GM23338 (cell line): ENCODE data around the gene CLASP2. TPM values are rescaled to one million over a fixed set of nuclear protein-coding genes. Genes with fewer than 3 reads are reported as not detected.

ENCODE experiments used
- ATAC-seq: fragments of 200-7000 bp; cut with Tn5 transposase; 3 replicates; pipeline ENCODE4 v1.9.1; 2020
- DNase-seq: peaks from one replicate; pipeline ENCODE4 v3.0.0-alpha.2; 2015; ENCODE audit warnings: low spot score
- H2AFZ ChIP-seq: fragments of 200-600 bp; sonication (generic); 2 replicates; pipeline ENCODE4 v1.8.0; 2016; ENCODE audit warnings: antibody characterized with exemption, mild to moderate bottlenecking, moderate library complexity
- H3F3A ChIP-seq: fragments of 200-600 bp; sonication (generic); replicated peaks from 2 replicates; pipeline ENCODE4 v1.8.0; 2017; ENCODE audit warnings: antibody characterized with exemption, mixed run types, low read depth
- H3K27ac ChIP-seq: fragments of 200-600 bp; sonication (generic); 2 replicates; pipeline ENCODE4 v1.6.1; 2016; ENCODE audit warnings: low read depth
- H3K27me3 ChIP-seq: fragments of 200-600 bp; sonication (generic); 2 replicates; pipeline ENCODE4 v1.8.0; 2016; ENCODE audit warnings: mild to moderate bottlenecking, mixed run types, moderate library complexity; ENCODE audit not compliant: insufficient read depth
- H3K36me3 ChIP-seq: fragments of 200-600 bp; sonication (generic); 2 replicates; pipeline ENCODE4 v1.8.0; 2016; ENCODE audit warnings: mild to moderate bottlenecking; ENCODE audit not compliant: insufficient read depth
- H3K4me1 ChIP-seq: fragments of 200-600 bp; sonication (generic); 2 replicates; pipeline ENCODE4 v1.8.0; 2016; ENCODE audit warnings: mild to moderate bottlenecking, moderate library complexity; ENCODE audit not compliant: insufficient read depth
- H3K4me2 ChIP-seq: fragments of 200-600 bp; sonication (generic); 2 replicates; pipeline ENCODE4 v1.7.1; 2017; ENCODE audit warnings: mixed run types
- H3K4me3 ChIP-seq: fragments of 200-600 bp; sonication (generic); 2 replicates; pipeline ENCODE4 v1.6.1; 2016; ENCODE audit warnings: mixed run types
- H3K79me2 ChIP-seq: fragments of 200-600 bp; sonication (generic); replicated peaks from 2 replicates; pipeline ENCODE4 v1.8.0; 2017; ENCODE audit warnings: mild to moderate bottlenecking; ENCODE audit not compliant: insufficient read depth
- H3K9me2 ChIP-seq: fragments of 200-600 bp; sonication (generic); 2 replicates; pipeline ENCODE4 v1.8.0; 2017; ENCODE audit not compliant: insufficient read depth
- H4K20me1 ChIP-seq: fragments of 200-600 bp; sonication (generic); replicated peaks from 2 replicates; pipeline ENCODE4 v1.8.0; 2017; ENCODE audit warnings: mild to moderate bottlenecking; ENCODE audit not compliant: insufficient read depth
- H3K27ac Mint-ChIP-seq: 2 replicates; pipeline ENCODE4 v1.8.0; 2020; ENCODE audit warnings: inconsistent platforms, mild to moderate bottlenecking, moderate library complexity, mixed read lengths
- H3K27me3 Mint-ChIP-seq: 3 replicates; pipeline ENCODE4 v1.8.0; 2022; ENCODE audit warnings: low read depth, mild to moderate bottlenecking, moderate library complexity, mixed read lengths, inconsistent platforms; ENCODE audit not compliant: insufficient read depth, poor library complexity
- H3K36me3 Mint-ChIP-seq: 3 replicates; pipeline ENCODE4 v1.8.0; 2021; ENCODE audit warnings: low read depth, mild to moderate bottlenecking, inconsistent platforms, moderate library complexity, mixed read lengths
- H3K4me1 Mint-ChIP-seq: 3 replicates; pipeline ENCODE4 v1.8.0; 2020; ENCODE audit warnings: mild to moderate bottlenecking, inconsistent platforms, mixed read lengths
- H3K4me3 Mint-ChIP-seq: 3 replicates; pipeline ENCODE4 v1.8.0; 2021; ENCODE audit warnings: moderate library complexity, mild to moderate bottlenecking, inconsistent platforms, mixed read lengths
- H3K9me3 Mint-ChIP-seq: 3 replicates; pipeline ENCODE4 v1.8.0; 2020; ENCODE audit warnings: moderate library complexity, mild to moderate bottlenecking, inconsistent platforms, mixed read lengths
- CREB1 ChIP-seq: fragments of 250-450 bp; sonication (Bioruptor Pico); IDR thresholded peaks from 2 replicates; pipeline ENCODE4 v1.5.0; 2020; ENCODE audit warnings: low read depth, mild to moderate bottlenecking, moderate library complexity
- EZH2 ChIP-seq: fragments of 200-600 bp; sonication (generic); IDR thresholded peaks from one replicate; pipeline ENCODE4 v1.8.0; 2017; ENCODE audit warnings: antibody characterized with exemption, mild to moderate bottlenecking, low read depth; ENCODE audit not compliant: unreplicated experiment
- EZH2phosphoT487 ChIP-seq: fragments of 200-600 bp; sonication (generic); IDR thresholded peaks from one replicate; pipeline ENCODE4 v1.8.1; 2018; ENCODE audit warnings: antibody characterized with exemption; ENCODE audit not compliant: unreplicated experiment
- JUNB ChIP-seq: IDR thresholded peaks from one replicate; pipeline ENCODE4 v1.6.1; 2016; ENCODE audit warnings: antibody characterized with exemption; ENCODE audit not compliant: unreplicated experiment
- REST ChIP-seq: IDR thresholded peaks from one replicate; pipeline ENCODE4 v1.6.1; 2018; ENCODE audit warnings: antibody characterized with exemption; ENCODE audit not compliant: unreplicated experiment
- ZNF114 ChIP-seq: fragments of 250-450 bp; sonication (Bioruptor Pico); IDR thresholded peaks from 2 replicates; pipeline ENCODE4 v1.5.0; 2020; ENCODE audit warnings: mild to moderate bottlenecking, moderate library complexity
- ZNF331 ChIP-seq: fragments of 250-450 bp; sonication (Bioruptor Pico); IDR thresholded peaks from 2 replicates; pipeline ENCODE4 v1.5.0; 2020; ENCODE audit warnings: low read depth, mild to moderate bottlenecking, moderate library complexity
- polyA plus RNA-seq: library from polyadenylated mRNA; unstranded; fragments of >200 nt; fragmentation: Nextera tagmentation; extraction: Ambion mirVana; gene quantifications from 2 replicates; pipeline ENCODE4 v1.2.1, GENCODE V29; 2016
- total RNA-seq: library from RNA; depleted of rRNA; stranded (reverse); fragments of >200 nt; shearing (Covaris generic); gene quantifications from 2 replicates; pipeline ENCODE4 v1.2.3, GENCODE V29; 2014
- TF ChIP-seq, protein P1 (sequence below), 2 experiments: fragments of 200-600 bp in 1 of 2; sonication (generic) in 1 of 2; conservative IDR thresholded peaks; 2 replicates each; pipeline versions ENCODE4 v1.5.1 to v1.6.1; 2016 to 2017; ENCODE audit warnings: antibody characterized with exemption in 2 of 2, low read depth in 2 of 2, mild to moderate bottlenecking in 2 of 2, moderate library complexity in 1 of 2
- TF ChIP-seq, protein P2 (sequence below): fragments of 250-450 bp; sonication (Bioruptor Pico); IDR thresholded peaks from 2 replicates; pipeline ENCODE4 v1.5.0; 2020; ENCODE audit warnings: mild to moderate bottlenecking, moderate library complexity

The CLASP2 gene
- total and polyA plus RNA-seq, 2 experiments from 2014 or later = 12.8 to 74.6 TPM

- TF ChIP-seq REST = no peak
- TF ChIP-seq ZNF331 = no peak
- TF ChIP-seq, protein P1, sequence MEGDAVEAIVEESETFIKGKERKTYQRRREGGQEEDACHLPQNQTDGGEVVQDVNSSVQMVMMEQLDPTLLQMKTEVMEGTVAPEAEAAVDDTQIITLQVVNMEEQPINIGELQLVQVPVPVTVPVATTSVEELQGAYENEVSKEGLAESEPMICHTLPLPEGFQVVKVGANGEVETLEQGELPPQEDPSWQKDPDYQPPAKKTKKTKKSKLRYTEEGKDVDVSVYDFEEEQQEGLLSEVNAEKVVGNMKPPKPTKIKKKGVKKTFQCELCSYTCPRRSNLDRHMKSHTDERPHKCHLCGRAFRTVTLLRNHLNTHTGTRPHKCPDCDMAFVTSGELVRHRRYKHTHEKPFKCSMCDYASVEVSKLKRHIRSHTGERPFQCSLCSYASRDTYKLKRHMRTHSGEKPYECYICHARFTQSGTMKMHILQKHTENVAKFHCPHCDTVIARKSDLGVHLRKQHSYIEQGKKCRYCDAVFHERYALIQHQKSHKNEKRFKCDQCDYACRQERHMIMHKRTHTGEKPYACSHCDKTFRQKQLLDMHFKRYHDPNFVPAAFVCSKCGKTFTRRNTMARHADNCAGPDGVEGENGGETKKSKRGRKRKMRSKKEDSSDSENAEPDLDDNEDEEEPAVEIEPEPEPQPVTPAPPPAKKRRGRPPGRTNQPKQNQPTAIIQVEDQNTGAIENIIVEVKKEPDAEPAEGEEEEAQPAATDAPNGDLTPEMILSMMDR (conservative IDR thresholded peaks at IDR 0.05; ENCODE audit: low read depth in 2 of 2) = no peak
- TF ChIP-seq EZH2 = no peak
- no peak for TF ChIP-seq EZH2phosphoT487
These were observed 140.5 kb downstream of the CLASP2 start (continued) for GRCh38 chr3:33577588-33577987.

DNA sequence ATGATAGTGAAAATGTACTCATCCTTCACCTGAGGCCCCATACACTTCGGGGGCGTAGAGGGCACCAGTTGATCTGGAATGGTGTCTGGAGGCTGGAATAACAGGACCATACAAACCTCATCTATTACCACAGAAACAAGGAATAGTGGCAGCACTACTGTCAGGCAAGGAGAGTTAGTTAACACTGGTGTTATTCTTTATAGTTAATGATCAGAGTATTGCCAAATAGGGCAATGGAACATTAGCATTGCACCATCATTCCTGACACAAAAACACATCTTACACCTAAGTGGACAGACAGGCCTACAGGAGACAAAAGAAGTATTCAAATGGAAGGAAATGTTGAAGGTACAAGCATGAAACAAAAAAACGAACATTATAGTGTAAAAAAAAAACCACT is 140.9 kb downstream of the CLASP2 start:
- H3K27me3 Mint-ChIP-seq = no peaks in the 10 kb centered on the region
- DNase-seq (no peak), ATAC-seq (peak; percentile 40)
- Histone ChIP-seq H3K4me1 (peaks cover 40% of the 10 kb centered on the region), H3K4me3 (no peak overlapping the region), H3K27me3 (no peaks in the 10 kb centered on the region), H3F3A (no peaks in the 10 kb centered on the region), H2AFZ (no peak overlapping the region), H3K79me2 (no peaks in the 10 kb centered on the region), H3K9me2 (no peaks in the 10 kb centered on the region), H3K27ac (peak overlapping the region; percentile 30; the same call in 1 of the 2 replicates), H3K36me3 (no peaks in the 10 kb centered on the region; the same call in 1 of the 2 replicates), H3K4me2 (peak overlapping the region; percentile 33; the same call in 1 of the 2 replicates), H4K20me1 (no peaks in the 10 kb centered on the region)
- peak overlapping the region; percentile 68 for H3K27ac Mint-ChIP-seq
- no peak overlapping the region for H3K4me3 Mint-ChIP-seq
- TF ChIP-seq, protein P2, sequence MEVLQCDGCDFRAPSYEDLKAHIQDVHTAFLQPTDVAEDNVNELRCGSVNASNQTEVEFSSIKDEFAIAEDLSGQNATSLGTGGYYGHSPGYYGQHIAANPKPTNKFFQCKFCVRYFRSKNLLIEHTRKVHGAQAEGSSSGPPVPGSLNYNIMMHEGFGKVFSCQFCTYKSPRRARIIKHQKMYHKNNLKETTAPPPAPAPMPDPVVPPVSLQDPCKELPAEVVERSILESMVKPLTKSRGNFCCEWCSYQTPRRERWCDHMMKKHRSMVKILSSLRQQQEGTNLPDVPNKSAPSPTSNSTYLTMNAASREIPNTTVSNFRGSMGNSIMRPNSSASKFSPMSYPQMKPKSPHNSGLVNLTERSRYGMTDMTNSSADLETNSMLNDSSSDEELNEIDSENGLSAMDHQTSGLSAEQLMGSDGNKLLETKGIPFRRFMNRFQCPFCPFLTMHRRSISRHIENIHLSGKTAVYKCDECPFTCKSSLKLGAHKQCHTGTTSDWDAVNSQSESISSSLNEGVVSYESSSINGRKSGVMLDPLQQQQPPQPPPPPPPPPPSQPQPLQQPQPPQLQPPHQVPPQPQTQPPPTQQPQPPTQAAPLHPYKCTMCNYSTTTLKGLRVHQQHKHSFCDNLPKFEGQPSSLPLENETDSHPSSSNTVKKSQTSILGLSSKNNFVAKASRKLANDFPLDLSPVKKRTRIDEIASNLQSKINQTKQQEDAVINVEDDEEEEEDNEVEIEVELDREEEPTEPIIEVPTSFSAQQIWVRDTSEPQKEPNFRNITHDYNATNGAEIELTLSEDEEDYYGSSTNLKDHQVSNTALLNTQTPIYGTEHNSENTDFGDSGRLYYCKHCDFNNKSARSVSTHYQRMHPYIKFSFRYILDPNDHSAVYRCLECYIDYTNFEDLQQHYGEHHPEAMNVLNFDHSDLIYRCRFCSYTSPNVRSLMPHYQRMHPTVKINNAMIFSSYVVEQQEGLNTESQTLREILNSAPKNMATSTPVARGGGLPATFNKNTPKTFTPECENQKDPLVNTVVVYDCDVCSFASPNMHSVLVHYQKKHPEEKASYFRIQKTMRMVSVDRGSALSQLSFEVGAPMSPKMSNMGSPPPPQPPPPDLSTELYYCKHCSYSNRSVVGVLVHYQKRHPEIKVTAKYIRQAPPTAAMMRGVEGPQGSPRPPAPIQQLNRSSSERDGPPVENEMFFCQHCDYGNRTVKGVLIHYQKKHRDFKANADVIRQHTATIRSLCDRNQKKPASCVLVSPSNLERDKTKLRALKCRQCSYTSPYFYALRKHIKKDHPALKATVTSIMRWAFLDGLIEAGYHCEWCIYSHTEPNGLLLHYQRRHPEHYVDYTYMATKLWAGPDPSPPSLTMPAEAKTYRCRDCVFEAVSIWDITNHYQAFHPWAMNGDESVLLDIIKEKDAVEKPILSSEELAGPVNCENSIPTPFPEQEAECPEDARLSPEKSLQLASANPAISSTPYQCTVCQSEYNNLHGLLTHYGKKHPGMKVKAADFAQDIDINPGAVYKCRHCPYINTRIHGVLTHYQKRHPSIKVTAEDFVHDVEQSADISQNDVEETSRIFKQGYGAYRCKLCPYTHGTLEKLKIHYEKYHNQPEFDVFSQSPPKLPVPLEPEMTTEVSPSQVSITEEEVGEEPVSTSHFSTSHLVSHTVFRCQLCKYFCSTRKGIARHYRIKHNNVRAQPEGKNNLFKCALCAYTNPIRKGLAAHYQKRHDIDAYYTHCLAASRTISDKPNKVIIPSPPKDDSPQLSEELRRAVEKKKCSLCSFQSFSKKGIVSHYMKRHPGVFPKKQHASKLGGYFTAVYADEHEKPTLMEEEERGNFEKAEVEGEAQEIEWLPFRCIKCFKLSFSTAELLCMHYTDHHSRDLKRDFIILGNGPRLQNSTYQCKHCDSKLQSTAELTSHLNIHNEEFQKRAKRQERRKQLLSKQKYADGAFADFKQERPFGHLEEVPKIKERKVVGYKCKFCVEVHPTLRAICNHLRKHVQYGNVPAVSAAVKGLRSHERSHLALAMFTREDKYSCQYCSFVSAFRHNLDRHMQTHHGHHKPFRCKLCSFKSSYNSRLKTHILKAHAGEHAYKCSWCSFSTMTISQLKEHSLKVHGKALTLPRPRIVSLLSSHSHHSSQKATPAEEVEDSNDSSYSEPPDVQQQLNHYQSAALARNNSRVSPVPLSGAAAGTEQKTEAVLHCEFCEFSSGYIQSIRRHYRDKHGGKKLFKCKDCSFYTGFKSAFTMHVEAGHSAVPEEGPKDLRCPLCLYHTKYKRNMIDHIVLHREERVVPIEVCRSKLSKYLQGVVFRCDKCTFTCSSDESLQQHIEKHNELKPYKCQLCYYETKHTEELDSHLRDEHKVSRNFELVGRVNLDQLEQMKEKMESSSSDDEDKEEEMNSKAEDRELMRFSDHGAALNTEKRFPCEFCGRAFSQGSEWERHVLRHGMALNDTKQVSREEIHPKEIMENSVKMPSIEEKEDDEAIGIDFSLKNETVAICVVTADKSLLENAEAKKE = no peak
- TF ChIP-seq JUNB = no peak
- no peak for TF ChIP-seq CREB1 (CRISPR knock-in tag)
- TF ChIP-seq ZNF114 (CRISPR knock-in tag) = no peak
- TF ChIP-seq, protein P1 (conservative IDR thresholded peaks at IDR 0.05; ENCODE audit: low read depth in 2 of 2) = no peak
- H3K4me1 Mint-ChIP-seq = peaks cover 45% of the 10 kb centered on the region
- no peaks in the 10 kb centered on the region; the same call in 2 of the 3 replicates for H3K9me3 Mint-ChIP-seq
- H3K36me3 Mint-ChIP-seq = peaks cover 13% of the 10 kb centered on the region
